CD4-positive, alpha-beta T cell (primary cell): ENCODE data around the gene PLIN1. TPM values are rescaled to one million over a fixed set of nuclear protein-coding genes. Genes with fewer than 3 reads are reported as not detected.

ENCODE experiments used
- ATAC-seq: fragments of 200-7000 bp; cut with Tn5 transposase; one replicate; pipeline ENCODE4 v1.10.0; 2022; ENCODE audit warnings: mild to moderate bottlenecking; ENCODE audit not compliant: poor library complexity
- CTCF ChIA-PET: fragments of 350-600 bp; sonication (Branson Sonifier 250); formaldehyde crosslinking; loops from one replicate; lab custom pipeline; 2021; ENCODE audit warnings: antibody characterized with exemption, inconsistent platforms; lab: Charles Lee
- POLR2A ChIA-PET: fragments of 350-600 bp; sonication (Branson Sonifier 250); formaldehyde crosslinking; loops from one replicate; lab custom pipeline; 2021; ENCODE audit warnings: antibody characterized with exemption, inconsistent platforms; lab: Charles Lee
- DNase-seq, 14 experiments: peaks; one replicate each; pipeline ENCODE4 v3.0.0-alpha.2; 2013 to 2020; ENCODE audit warnings: mixed read lengths in 2 of 14
- H3K27ac ChIP-seq, 2 donors: one replicate each; pipeline versions ENCODE4 v1.5.1 to v1.7.0; 2013; ENCODE audit warnings: low read length in 2 of 2, low read depth in 1 of 2, mild to moderate bottlenecking in 1 of 2
- H3K27me3 ChIP-seq, 2 experiments: 1 replicate in 1 of 2; 2 replicates in 1 of 2; pipeline versions ENCODE4 v1.6.1 to v1.7.0; 2013; ENCODE audit warnings: low read length in 2 of 2, control low read depth in 1 of 2, mild to moderate bottlenecking in 1 of 2, moderate library complexity in 1 of 2; ENCODE audit not compliant: insufficient read depth in 2 of 2, control insufficient read depth in 1 of 2
- H3K36me3 ChIP-seq: one replicate; pipeline ENCODE4 v1.6.1; 2013; ENCODE audit warnings: low read length, control low read depth; ENCODE audit not compliant: insufficient read depth
- H3K4me1 ChIP-seq: one replicate; pipeline ENCODE4 v1.6.1; 2013; ENCODE audit warnings: low read length, control low read depth; ENCODE audit not compliant: insufficient read depth
- H3K4me3 ChIP-seq: one replicate; pipeline ENCODE4 v1.5.1; 2013; ENCODE audit warnings: mild to moderate bottlenecking, low read length, moderate library complexity
- H3K9me3 ChIP-seq, 2 experiments: 1 replicate in 1 of 2; 2 replicates in 1 of 2; pipeline versions ENCODE4 v1.6.1 to v1.7.0; 2013; ENCODE audit warnings: low read length in 2 of 2, mild to moderate bottlenecking in 2 of 2, control low read depth in 1 of 2, moderate library complexity in 1 of 2; ENCODE audit not compliant: control insufficient read depth in 1 of 2, insufficient read depth in 1 of 2
- H3K27ac Mint-ChIP-seq: one replicate; pipeline ENCODE4 v1.8.0; 2020; ENCODE audit warnings: mixed read lengths
- H3K27me3 Mint-ChIP-seq: one replicate; pipeline ENCODE4 v1.8.0; 2021; ENCODE audit warnings: mixed read lengths
- H3K36me3 Mint-ChIP-seq: one replicate; pipeline ENCODE4 v1.8.0; 2021; ENCODE audit warnings: low read depth, mixed read lengths
- H3K4me1 Mint-ChIP-seq: one replicate; pipeline ENCODE4 v1.8.0; 2021; ENCODE audit warnings: low read depth, mixed read lengths
- H3K4me3 Mint-ChIP-seq: one replicate; pipeline ENCODE4 v1.8.0; 2020; ENCODE audit warnings: mild to moderate bottlenecking, mixed read lengths
- H3K9me3 Mint-ChIP-seq: one replicate; pipeline ENCODE4 v1.8.0; 2020; ENCODE audit warnings: mixed read lengths
- intact Hi-C, 2 experiments: fragments of 100-400 bp; cut with DNase I in 1 of 2; cut with micrococcal nuclease in 1 of 2; formaldehyde crosslinking; loops; one replicate each; pipeline versions ENCODE4 v1.15.1 to v1.9.0; 2023 to 2025; cut with DNase I, micrococcal nuclease
- total RNA-seq, 174 experiments: library from RNA in 2 of 174; stranded (reverse) in 2 of 174; gene quantifications; one replicate each; pipeline ENCODE4 v1.2.3 and lab custom pipeline; 2021 to 2026
- TF ChIP-seq, protein P1 (sequence below): fragments of 200-600 bp; IDR thresholded peaks from one replicate; pipeline ENCODE4 v1.8.0; 2022; ENCODE audit warnings: antibody characterized with exemption, mild to moderate bottlenecking

The PLIN1 gene
- total RNA-seq, 2 experiments from 2014 or later: 0.08 to 0.22 TPM

DNA sequence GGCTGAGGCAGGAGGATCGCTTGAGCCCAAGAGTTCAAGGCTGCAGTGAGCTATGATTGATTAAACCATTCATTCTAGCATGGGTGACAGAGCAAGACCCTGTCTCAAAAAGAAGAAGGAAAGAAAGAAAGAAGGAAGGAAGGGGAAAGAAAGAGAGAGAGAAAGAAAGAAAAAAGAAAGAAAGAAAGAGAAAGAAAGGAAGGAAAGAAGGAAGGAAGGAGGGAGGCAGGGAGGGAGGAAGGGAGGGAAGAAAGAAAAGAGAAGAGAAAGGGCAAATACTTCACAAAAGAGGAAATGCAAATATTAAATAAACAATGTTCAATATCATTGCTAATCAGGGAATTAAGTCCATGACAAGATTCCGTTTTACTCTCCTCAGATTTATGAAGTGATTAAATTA, 19.9 kb downstream of the PLIN1 start:
- ChIA-PET CTCF (no interaction called here), POLR2A (no interaction called here)
- Histone ChIP-seq H3K4me1 (peaks cover 9% of the 10 kb centered on the region), H3K27me3 (peaks cover 21% of the 10 kb centered on the region in 2 experiments), H3K4me3 (no peak overlapping the region), H3K36me3 (no peaks in the 10 kb centered on the region), H3K27ac (no peak overlapping the region), H3K9me3 (peaks cover 0 to 7% of the 10 kb centered on the region in 2 experiments)
- Mint-ChIP-seq H3K36me3 (no peaks in the 10 kb centered on the region), H3K9me3 (no peaks in the 10 kb centered on the region), H3K27me3 (peaks cover 72% of the 10 kb centered on the region), H3K4me3 (no peak overlapping the region), H3K27ac (no peak overlapping the region), H3K4me1 (peaks cover 9% of the 10 kb centered on the region)
- ATAC-seq (no peak), DNase-seq (no peak)
- intact Hi-C loops: no loop called here
- TF ChIP-seq, protein P1, sequence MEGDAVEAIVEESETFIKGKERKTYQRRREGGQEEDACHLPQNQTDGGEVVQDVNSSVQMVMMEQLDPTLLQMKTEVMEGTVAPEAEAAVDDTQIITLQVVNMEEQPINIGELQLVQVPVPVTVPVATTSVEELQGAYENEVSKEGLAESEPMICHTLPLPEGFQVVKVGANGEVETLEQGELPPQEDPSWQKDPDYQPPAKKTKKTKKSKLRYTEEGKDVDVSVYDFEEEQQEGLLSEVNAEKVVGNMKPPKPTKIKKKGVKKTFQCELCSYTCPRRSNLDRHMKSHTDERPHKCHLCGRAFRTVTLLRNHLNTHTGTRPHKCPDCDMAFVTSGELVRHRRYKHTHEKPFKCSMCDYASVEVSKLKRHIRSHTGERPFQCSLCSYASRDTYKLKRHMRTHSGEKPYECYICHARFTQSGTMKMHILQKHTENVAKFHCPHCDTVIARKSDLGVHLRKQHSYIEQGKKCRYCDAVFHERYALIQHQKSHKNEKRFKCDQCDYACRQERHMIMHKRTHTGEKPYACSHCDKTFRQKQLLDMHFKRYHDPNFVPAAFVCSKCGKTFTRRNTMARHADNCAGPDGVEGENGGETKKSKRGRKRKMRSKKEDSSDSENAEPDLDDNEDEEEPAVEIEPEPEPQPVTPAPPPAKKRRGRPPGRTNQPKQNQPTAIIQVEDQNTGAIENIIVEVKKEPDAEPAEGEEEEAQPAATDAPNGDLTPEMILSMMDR: no peak

DNA sequence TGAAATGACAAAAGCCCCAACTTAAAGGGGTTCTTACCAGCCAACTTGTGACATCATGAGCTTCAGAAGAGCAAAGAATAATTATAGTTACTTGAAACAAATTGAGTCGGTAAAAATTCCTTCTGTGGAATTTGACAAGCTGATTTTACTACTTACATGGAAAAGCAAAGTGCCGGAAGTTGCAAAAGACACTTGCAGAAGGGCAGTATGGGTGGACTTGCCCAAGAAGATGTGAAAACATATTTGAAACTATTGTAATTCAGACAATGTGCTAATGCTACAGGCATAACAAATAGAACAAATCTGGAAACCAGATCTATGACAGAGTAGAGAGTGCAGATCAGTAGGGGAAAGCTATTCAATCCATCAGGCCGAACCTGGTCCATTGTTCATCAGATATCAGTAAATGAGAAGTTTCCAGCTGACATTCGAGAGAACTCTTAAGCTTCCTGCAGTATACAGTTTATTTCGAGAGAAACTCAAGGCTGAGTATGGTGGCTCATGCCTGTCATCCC, 21.4 kb downstream of the PLIN1 start:
- TF ChIP-seq, protein P1: no peak
- CTCF ChIA-PET: no interaction called here
- peaks cover 15% of the 10 kb centered on the region for H3K4me1 Mint-ChIP-seq

DNA sequence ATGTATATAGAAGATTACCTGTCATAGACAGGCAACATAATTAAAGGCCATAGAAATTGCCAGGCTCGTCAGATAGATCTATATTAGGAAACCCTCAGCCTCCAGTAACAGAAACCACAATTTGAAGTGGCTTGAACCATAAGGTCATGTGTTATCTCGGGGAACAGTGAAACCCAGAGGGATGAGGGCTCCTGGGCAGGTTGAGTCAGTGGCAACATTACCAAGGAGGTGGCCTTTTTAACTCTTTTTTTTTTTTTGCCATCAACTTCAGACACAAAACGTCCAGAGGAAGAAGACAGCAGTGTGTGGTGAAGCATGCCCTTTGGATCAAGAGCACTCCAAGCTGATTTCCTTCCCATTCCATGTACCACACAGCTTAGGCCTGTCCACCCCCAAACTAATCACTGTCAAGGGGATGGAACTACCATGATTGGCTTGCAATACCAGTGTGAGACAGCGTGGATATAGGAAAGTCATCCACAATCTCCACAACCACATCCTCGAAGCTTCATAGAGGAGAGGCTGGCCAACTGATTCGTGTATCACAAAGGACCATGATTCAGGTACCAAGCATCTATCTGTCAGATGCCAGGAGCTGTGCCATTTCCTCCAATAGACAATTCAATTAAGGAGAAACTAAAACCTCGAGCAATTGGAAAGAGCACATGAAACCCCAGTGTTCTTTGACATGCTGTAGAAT, 22.9 kb downstream of the PLIN1 start:
- peaks cover 81% of the 10 kb centered on the region for H3K27me3 Mint-ChIP-seq

More for the DNA sequence above, 21.4 kb downstream of the PLIN1 start:
- Histone ChIP-seq H3K27ac (no peak overlapping the region), H3K4me1 (peaks cover 10% of the 10 kb centered on the region), H3K27me3 (peaks cover 26 to 36% of the 10 kb centered on the region in 2 experiments), H3K4me3 (no peak overlapping the region), H3K9me3 (peaks cover 0 to 8% of the 10 kb centered on the region in 2 experiments), H3K36me3 (no peaks in the 10 kb centered on the region)
- ATAC-seq (no peak), DNase-seq (no peak)
- H3K4me3 Mint-ChIP-seq: peak overlapping the region; percentile 11
- no peaks in the 10 kb centered on the region for H3K9me3 Mint-ChIP-seq
- no peak overlapping the region for H3K27ac Mint-ChIP-seq
- peaks cover 77% of the 10 kb centered on the region for H3K27me3 Mint-ChIP-seq
- POLR2A ChIA-PET: no interaction called here
- intact Hi-C loops: no loop called here
- H3K36me3 Mint-ChIP-seq: no peaks in the 10 kb centered on the region

More for the DNA sequence above, 22.9 kb downstream of the PLIN1 start:
- POLR2A ChIA-PET: no interaction called here
- Mint-ChIP-seq H3K36me3 (no peaks in the 10 kb centered on the region), H3K9me3 (no peaks in the 10 kb centered on the region), H3K4me3 (peak overlapping the region; percentile 71), H3K4me1 (peaks cover 15% of the 10 kb centered on the region), H3K27ac (no peak overlapping the region)
- CTCF ChIA-PET: no interaction called here
- peaks cover 29 to 40% of the 10 kb centered on the region in 2 experiments for H3K27me3 ChIP-seq
- H3K36me3 ChIP-seq: no peaks in the 10 kb centered on the region
- TF ChIP-seq, protein P1: no peak
- no peak overlapping the region for H3K27ac ChIP-seq
- intact Hi-C loops: no loop called here
- H3K4me3 ChIP-seq: no peak overlapping the region
- H3K4me1 ChIP-seq: peaks cover 10% of the 10 kb centered on the region
- H3K9me3 ChIP-seq: peaks cover 0 to 8% of the 10 kb centered on the region in 2 experiments
- DNase-seq (no peak), ATAC-seq (no peak)
